ENCODE data around the gene AP4E1. TPM values are rescaled to one million over a fixed set of nuclear protein-coding genes. Genes with fewer than 3 reads are reported as not detected.

Gene AP4E1
- total and polyA plus RNA-seq, 2 of the 4 experiments (the other 2 are of a cell fraction): 3.1 to 6.8 TPM

- ChIA-PET POLR2A (ENCODE audit: unreplicated experiment) (no interaction called here), CTCF (no interaction called here)
- Histone ChIP-seq H3K14ac (replicated peaks; ENCODE audit: low read depth, low read length) (no peak overlapping the region), H2AFZ (replicated peaks; ENCODE audit: low read length, poor library complexity) (no peak overlapping the region), H3K56ac (ENCODE audit: extremely low read depth, insufficient read depth, low read length) (no peak overlapping the region), H2BK5ac (ENCODE audit: low read depth, low read length, poor library complexity, severe bottlenecking) (no peak overlapping the region), H2AK9ac (replicated peaks; ENCODE audit: low read depth, low read length, poor library complexity) (no peak overlapping the region), H3K27me3 (ENCODE audit: control insufficient read depth, insufficient read depth, low read length) (no peaks in the 10 kb centered on the region), H3K4me2 (ENCODE audit: low read depth, low read length) (no peak overlapping the region), H4K91ac (ENCODE audit: insufficient read depth, low read depth, low read length) (no peak overlapping the region), H2BK20ac (ENCODE audit: low read depth, low read length) (no peak overlapping the region), H3K27ac (ENCODE audit: insufficient read depth, low read length) (no peak overlapping the region), H3K18ac (ENCODE audit: low read depth, low read length) (no peak overlapping the region), H4K5ac (ENCODE audit: low read depth, low read length) (no peak overlapping the region), H3K79me1 (ENCODE audit: low read depth in 1 of 2, low read length in 2 of 2) (peaks cover 5 to 17% of the 10 kb centered on the region in 2 experiments; a peak in 3 of 4 replicates), H3K4me1 (ENCODE audit: control insufficient read depth, insufficient read depth, low read length) (peaks cover 2% of the 10 kb centered on the region; the same call in 1 of the 2 replicates), H4K8ac (ENCODE audit: low read depth in 2 of 2, low read length in 2 of 2) (no peak overlapping the region), H3K23ac (ENCODE audit: low read depth, low read length) (no peak overlapping the region), H3K9me1 (ENCODE audit: insufficient read depth, low read length) (no peaks in the 10 kb centered on the region), H3K4ac (ENCODE audit: low read depth, low read length) (no peak overlapping the region), H3K9ac (ENCODE audit: low read depth, low read length) (no peak overlapping the region), H4K20me1 (ENCODE audit: insufficient read depth, low read length) (no peaks in the 10 kb centered on the region), H2AK5ac (ENCODE audit: low read depth, low read length) (no peak overlapping the region), H3K36me3 (ENCODE audit: control insufficient read depth, insufficient read depth, low read length) (no peaks in the 10 kb centered on the region), H3K9me3 (ENCODE audit: control insufficient read depth, insufficient read depth, low read length) (no peaks in the 10 kb centered on the region), H2BK120ac (ENCODE audit: low read depth, low read length) (no peak overlapping the region), H3K4me3 (ENCODE audit: insufficient read depth, low read depth, low read length) (no peak overlapping the region), H2BK15ac (ENCODE audit: low read depth, low read length) (no peak overlapping the region)
- BruUV-seq (replicated peaks): no TSS peak
- ATAC-seq (ENCODE audit: low read depth) (no peak), DNase-seq (no peak)
- WGBS, 2 experiments (ENCODE audit: extremely low coverage in 2 of 2, insufficient read length in 1 of 2): no CpG with 5 or more reads among the region's 4 CpGs
- intact Hi-C loops (cut with micrococcal nuclease): loop anchor here (5.0 to 10.0 kb wide), 3 partner anchors 293 to 550 kb away; partner anchors contain the start of gene GABPB1
- in situ Hi-C loops (cut with MboI; ENCODE audit: low sequenced_read_pairs): loop anchor here (5.0 kb wide), 1 partner anchor 228 kb away; no protein-coding TSS in a partner anchor
- TF ChIP-seq MAZ (IDR thresholded peaks at IDR 0.05; ENCODE audit: borderline replicate concordance, low read depth, low read length): no peak
- no peak for TF ChIP-seq NFE2L2 (IDR thresholded peaks at IDR 0.05; ENCODE audit: low read depth, low read length)
- no peak for TF ChIP-seq ELK1 (IDR thresholded peaks at IDR 0.05; ENCODE audit: borderline replicate concordance, low read depth, low read length)
- no peak for TF ChIP-seq CEBPB (IDR thresholded peaks at IDR 0.05; ENCODE audit: low read depth, low read length)
- TF ChIP-seq BHLHE40 (IDR thresholded peaks at IDR 0.05; ENCODE audit: low read depth, low read length): no peak
- TF ChIP-seq RCOR1 (IDR thresholded peaks at IDR 0.05; ENCODE audit: insufficient replicate concordance, low read length): no peak
- TF ChIP-seq RAD21 (IDR thresholded peaks at IDR 0.05; ENCODE audit: low read length): no peak
- no peak for TF ChIP-seq POLR2A (IDR thresholded peaks at IDR 0.05; ENCODE audit: low read depth, low read length)
- TF ChIP-seq CTCF (conservative IDR thresholded peaks at IDR 0.05; ENCODE audit: low read depth, low read length): no peak
- TF ChIP-seq USF2 (IDR thresholded peaks at IDR 0.05; ENCODE audit: low read depth, low read length): no peak
- no peak for TF ChIP-seq SMC3 (IDR thresholded peaks at IDR 0.05; ENCODE audit: low read depth, low read length)
- no peak for TF ChIP-seq CHD1 (IDR thresholded peaks at IDR 0.05; ENCODE audit: low read depth, low read length)
- TF ChIP-seq FOS (IDR thresholded peaks at IDR 0.05; ENCODE audit: low read depth, low read length): no peak
- no peak for TF ChIP-seq MXI1 (IDR thresholded peaks at IDR 0.05; ENCODE audit: borderline replicate concordance, low read depth, low read length)
- no peak for TF ChIP-seq RFX5 (IDR thresholded peaks at IDR 0.05; ENCODE audit: low read depth, low read length)
- no peak for TF ChIP-seq MAFK (IDR thresholded peaks at IDR 0.05; ENCODE audit: low read depth, low read length)
- dilution Hi-C loops (cut with HindIII; ENCODE audit: low sequenced_read_pairs, unreplicated experiment): no loop called here
These were observed 3.4 kb upstream of the AP4E1 start for GRCh38 chr15:50905055-50905454.

Measured in IMR-90 (cell line).